DOHH2 (cell line): ENCODE measurements around the gene AGAP3.

ENCODE experiments used
- CTCF ChIP-seq: fragments of 200-600 bp; sonication (generic); IDR thresholded peaks from one replicate; pipeline ENCODE4 v1.5.1; 2014; ENCODE audit warnings: antibody characterized with exemption, mild to moderate bottlenecking, low read depth, low read length; ENCODE audit not compliant: poor library complexity, severe bottlenecking
- EZH2phosphoT487 ChIP-seq: fragments of 200-600 bp; sonication (generic); IDR thresholded peaks from 2 replicates; pipeline ENCODE4 v1.6.1; 2017; ENCODE audit warnings: borderline replicate concordance, mild to moderate bottlenecking, antibody characterized with exemption, low read length, moderate library complexity, mixed read lengths

GRCh38 chr7:151137791-151138152 lies 51.5 kb downstream of the AGAP3 start:
- no peak for TF ChIP-seq CTCF
- no peak for TF ChIP-seq EZH2phosphoT487
